K562 (cell line): ENCODE measurements around the gene FGFRL1. TPM values are rescaled to one million over a fixed set of nuclear protein-coding genes. Genes with fewer than 3 reads are reported as not detected.

Experiments
- CBX1 ChIP-seq: sonication (generic); IDR thresholded peaks from 2 replicates; pipeline ENCODE4 v1.6.1; 2016; ENCODE audit warnings: antibody characterized with exemption, low read depth, mild to moderate bottlenecking
- CREB1 ChIP-seq, 2 experiments: sonication (generic) in 1 of 2; formaldehyde crosslinking in 1 of 2; IDR thresholded peaks; 2 replicates each; pipeline versions ENCODE4 v1.6.1 to v1.8.0; 2012 to 2022; ENCODE audit warnings: inconsistent platforms in 1 of 2, mild to moderate bottlenecking in 1 of 2, missing genetic modification reagents in 1 of 2, moderate library complexity in 1 of 2
- HDAC1 ChIP-seq, 2 experiments: fragments of 450-650 bp; IDR thresholded peaks; 2 replicates each; pipeline ENCODE4 v1.6.1; 2016 to 2017; ENCODE audit warnings: inconsistent platforms in 1 of 2, mild to moderate bottlenecking in 1 of 2, moderate library complexity in 1 of 2
- JUND ChIP-seq, 2 experiments: IDR thresholded peaks; 2 replicates in 1 of 2; 3 replicates in 1 of 2; pipeline ENCODE4 v1.6.1; 2011; ENCODE audit warnings: borderline replicate concordance in 2 of 2, low read depth in 2 of 2, low read length in 2 of 2, improper control_type of control experiment in 1 of 2, missing biosample characterization in 1 of 2, missing genetic modification characterization in 1 of 2, missing genetic modification reagents in 1 of 2
- RBFOX2 ChIP-seq: fragments of 200-400 bp; formaldehyde crosslinking; IDR thresholded peaks from 2 replicates; pipeline ENCODE4 v1.6.1; 2017; ENCODE audit warnings: low read depth, mild to moderate bottlenecking, low read length, moderate library complexity
- SAFB2 ChIP-seq: fragments of 200-400 bp; formaldehyde crosslinking; IDR thresholded peaks from 2 replicates; pipeline ENCODE4 v1.6.1; 2018; ENCODE audit warnings: borderline replicate concordance, low read length, low read depth, moderate library complexity; ENCODE audit not compliant: severe bottlenecking
- TEAD4 ChIP-seq, 2 experiments: sonication (generic) in 1 of 2; formaldehyde crosslinking in 1 of 2; IDR thresholded peaks; 2 replicates each; pipeline versions ENCODE4 v1.6.1 to v1.8.0; 2012 to 2022; ENCODE audit warnings: borderline replicate concordance in 1 of 2, inconsistent platforms in 1 of 2, low read length in 1 of 2, mild to moderate bottlenecking in 1 of 2, missing genetic modification reagents in 1 of 2
- ZC3H8 ChIP-seq: fragments of 450-650 bp; IDR thresholded peaks from 2 replicates; pipeline ENCODE4 v1.6.1; 2017
- ZNF76 ChIP-seq: fragments of 250-450 bp; sonication (Bioruptor Pico); IDR thresholded peaks from 2 replicates; pipeline ENCODE4 v1.4.0; 2020; ENCODE audit warnings: mild to moderate bottlenecking, moderate library complexity, borderline replicate concordance
- polyA plus RNA-seq, 8 experiments: library from polyadenylated mRNA; depleted of rRNA in 4 of 8; stranded (reverse) in 5 of 8; unstranded in 3 of 8; fragments of >200 nt; fragmentation: Nextera tagmentation in 2 of 8; fragmentation: Illumina TruSeq in 1 of 8; extraction: Ambion mirVana in 2 of 8; extraction: Trizol in 1 of 8; gene quantifications; 2 replicates each; pipeline versions ENCODE4 v1.2.1 to v1.2.3, GENCODE V29; 2011 to 2014; ENCODE audit warnings: inconsistent platforms in 1 of 8, missing spikeins in 1 of 8
- total RNA-seq, 7 experiments: library from RNA; depleted of rRNA in 6 of 7; stranded (reverse); fragments of >200 nt in 6 of 7; fragmentation: Illumina TruSeq in 2 of 7; extraction: Trizol in 2 of 7; gene quantifications; 2 replicates each; pipeline versions ENCODE4 v1.2.1 to v1.2.3, GENCODE V29; 2011 to 2021; ENCODE audit warnings: low replicate concordance in 1 of 7
- TF ChIP-seq, protein P1 (sequence below): sonication (generic); formaldehyde crosslinking; IDR thresholded peaks from 2 replicates; pipeline ENCODE4 v1.8.1; 2023; ENCODE audit warnings: mild to moderate bottlenecking, missing genetic modification reagents
- TF ChIP-seq, protein P2 (sequence below), 2 experiments: fragments of 450-650 bp in 1 of 2; sonication (generic) in 1 of 2; formaldehyde crosslinking in 1 of 2; IDR thresholded peaks in 1 of 2; conservative IDR thresholded peaks in 1 of 2; 2 replicates each; pipeline versions ENCODE4 v1.6.1 to v1.8.1; 2016 to 2023; ENCODE audit warnings: mild to moderate bottlenecking in 2 of 2, moderate library complexity in 2 of 2, inconsistent platforms in 1 of 2, missing genetic modification reagents in 1 of 2
- TF ChIP-seq, protein P3 (sequence below): fragments of 450-650 bp; IDR thresholded peaks from 2 replicates; pipeline ENCODE4 v1.6.1; 2017; ENCODE audit warnings: mild to moderate bottlenecking, moderate library complexity
- TF ChIP-seq, protein P4 (sequence below), 2 experiments: IDR thresholded peaks; 2 replicates each; pipeline ENCODE4 v1.6.1; 2012; ENCODE audit warnings: improper control_type of control experiment in 2 of 2, low read depth in 2 of 2, low read length in 2 of 2, borderline replicate concordance in 1 of 2
- TF ChIP-seq, protein P5 (sequence below): fragments of 250-450 bp; sonication (Bioruptor Pico); IDR thresholded peaks from 2 replicates; pipeline ENCODE4 v1.9.0; 2021; ENCODE audit warnings: mild to moderate bottlenecking
- TF ChIP-seq, protein P6 (sequence below): fragments of 250-450 bp; sonication (Bioruptor Pico); IDR thresholded peaks from 2 replicates; pipeline ENCODE4 v1.8.0; 2022; ENCODE audit warnings: moderate library complexity, mild to moderate bottlenecking, inconsistent platforms

Gene FGFRL1
- total and polyA plus RNA-seq, 9 of the 15 experiments (the other 6 are each of a cell fraction or from before 2014, with no cell fraction given) = 0.34 to 49.9 (median 14.6) TPM

DNA sequence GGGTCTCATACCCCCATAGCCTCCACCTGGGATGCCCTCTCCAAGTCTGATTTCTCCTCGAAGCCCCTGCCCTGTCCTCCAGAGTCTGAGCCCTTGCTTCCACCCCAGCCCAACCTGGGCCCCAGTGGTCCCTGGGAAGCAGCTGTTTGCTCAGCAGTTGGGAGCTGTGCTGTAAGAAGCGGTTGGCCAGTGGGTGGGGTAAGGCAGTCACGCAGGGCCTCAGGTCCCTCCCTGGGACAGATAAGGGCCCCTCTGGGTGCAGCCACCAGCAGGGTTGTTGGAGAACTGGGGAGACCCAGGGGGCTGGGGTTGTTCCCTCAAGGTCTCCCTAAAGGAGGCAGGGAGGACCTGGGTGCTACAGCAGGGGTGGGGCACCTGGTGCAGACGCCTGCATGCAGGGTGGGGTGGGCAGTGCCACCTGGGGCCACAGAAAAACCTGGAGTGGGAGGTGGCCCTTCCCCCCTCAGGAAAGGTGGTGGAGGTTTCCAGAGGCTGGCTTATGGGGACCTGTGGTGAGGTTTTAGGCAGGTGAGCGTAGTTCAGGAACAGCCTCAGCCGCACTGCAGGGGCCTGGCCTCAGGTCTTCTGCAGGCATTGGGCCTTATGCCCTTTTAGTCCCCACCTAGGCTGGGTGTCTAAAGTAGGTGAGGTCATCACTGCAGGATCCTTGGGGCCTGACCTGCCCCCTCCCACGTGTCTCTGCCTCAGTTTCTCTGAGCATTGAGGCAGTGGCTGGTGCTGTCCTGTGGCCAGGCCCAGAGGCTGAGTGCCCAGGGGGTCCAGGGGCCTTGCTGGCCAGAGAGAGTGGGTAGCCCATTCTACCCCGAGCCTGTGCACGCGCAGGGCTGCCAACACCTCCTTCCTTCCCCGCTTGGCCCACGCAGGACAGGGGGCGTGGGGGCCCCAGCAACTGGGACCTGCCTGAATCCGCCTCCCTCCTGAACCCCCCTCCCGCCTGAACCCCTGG is 15.1 kb upstream of the FGFRL1 start (continued):
- TF ChIP-seq, protein P1, sequence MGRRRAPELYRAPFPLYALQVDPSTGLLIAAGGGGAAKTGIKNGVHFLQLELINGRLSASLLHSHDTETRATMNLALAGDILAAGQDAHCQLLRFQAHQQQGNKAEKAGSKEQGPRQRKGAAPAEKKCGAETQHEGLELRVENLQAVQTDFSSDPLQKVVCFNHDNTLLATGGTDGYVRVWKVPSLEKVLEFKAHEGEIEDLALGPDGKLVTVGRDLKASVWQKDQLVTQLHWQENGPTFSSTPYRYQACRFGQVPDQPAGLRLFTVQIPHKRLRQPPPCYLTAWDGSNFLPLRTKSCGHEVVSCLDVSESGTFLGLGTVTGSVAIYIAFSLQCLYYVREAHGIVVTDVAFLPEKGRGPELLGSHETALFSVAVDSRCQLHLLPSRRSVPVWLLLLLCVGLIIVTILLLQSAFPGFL (CRISPR knock-in tag) = 0 out of 2 replicates have a peak, but pooled peaks have one; percentile 48
- TF ChIP-seq TEAD4 (IDR thresholded peaks at IDR 0.05; ENCODE audit: low read length) (0 out of 2 replicates have a peak, but pooled peaks have one; percentile 3), TEAD4 (CRISPR knock-in tag; IDR thresholded peaks at IDR 0.05; ENCODE audit: borderline replicate concordance) (no peak), JUND (IDR thresholded peaks at IDR 0.05; ENCODE audit: borderline replicate concordance, low read depth, low read length) (peak; percentile 61), JUND (tag; IDR thresholded peaks at IDR 0.05; ENCODE audit: borderline replicate concordance, low read depth, low read length) (peak; percentile 35; the same call in 2 of the 3 replicates), ZC3H8 (no peak), HDAC1 (IDR thresholded peaks at IDR 0.05) (peak in 1 of 2 experiments; percentile 20; a peak in 1 of 4 replicates), ZNF76 (CRISPR knock-in tag) (no peak), SAFB2 (no peak), CREB1 (IDR thresholded peaks at IDR 0.05) (no peak), CREB1 (CRISPR knock-in tag; IDR thresholded peaks at IDR 0.05) (peak; percentile 55; the same call in 1 of the 2 replicates), CBX1 (peak; percentile 43), RBFOX2 (peak; percentile 58)
- TF ChIP-seq, protein P2, sequence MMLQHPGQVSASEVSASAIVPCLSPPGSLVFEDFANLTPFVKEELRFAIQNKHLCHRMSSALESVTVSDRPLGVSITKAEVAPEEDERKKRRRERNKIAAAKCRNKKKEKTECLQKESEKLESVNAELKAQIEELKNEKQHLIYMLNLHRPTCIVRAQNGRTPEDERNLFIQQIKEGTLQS (IDR thresholded peaks at IDR 0.05) = peak; percentile 80
- TF ChIP-seq, protein P2 (CRISPR knock-in tag; conservative IDR thresholded peaks at IDR 0.05) = no peak
- TF ChIP-seq, protein P3, sequence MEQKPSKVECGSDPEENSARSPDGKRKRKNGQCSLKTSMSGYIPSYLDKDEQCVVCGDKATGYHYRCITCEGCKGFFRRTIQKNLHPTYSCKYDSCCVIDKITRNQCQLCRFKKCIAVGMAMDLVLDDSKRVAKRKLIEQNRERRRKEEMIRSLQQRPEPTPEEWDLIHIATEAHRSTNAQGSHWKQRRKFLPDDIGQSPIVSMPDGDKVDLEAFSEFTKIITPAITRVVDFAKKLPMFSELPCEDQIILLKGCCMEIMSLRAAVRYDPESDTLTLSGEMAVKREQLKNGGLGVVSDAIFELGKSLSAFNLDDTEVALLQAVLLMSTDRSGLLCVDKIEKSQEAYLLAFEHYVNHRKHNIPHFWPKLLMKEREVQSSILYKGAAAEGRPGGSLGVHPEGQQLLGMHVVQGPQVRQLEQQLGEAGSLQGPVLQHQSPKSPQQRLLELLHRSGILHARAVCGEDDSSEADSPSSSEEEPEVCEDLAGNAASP = no peak
- TF ChIP-seq, protein P4, sequence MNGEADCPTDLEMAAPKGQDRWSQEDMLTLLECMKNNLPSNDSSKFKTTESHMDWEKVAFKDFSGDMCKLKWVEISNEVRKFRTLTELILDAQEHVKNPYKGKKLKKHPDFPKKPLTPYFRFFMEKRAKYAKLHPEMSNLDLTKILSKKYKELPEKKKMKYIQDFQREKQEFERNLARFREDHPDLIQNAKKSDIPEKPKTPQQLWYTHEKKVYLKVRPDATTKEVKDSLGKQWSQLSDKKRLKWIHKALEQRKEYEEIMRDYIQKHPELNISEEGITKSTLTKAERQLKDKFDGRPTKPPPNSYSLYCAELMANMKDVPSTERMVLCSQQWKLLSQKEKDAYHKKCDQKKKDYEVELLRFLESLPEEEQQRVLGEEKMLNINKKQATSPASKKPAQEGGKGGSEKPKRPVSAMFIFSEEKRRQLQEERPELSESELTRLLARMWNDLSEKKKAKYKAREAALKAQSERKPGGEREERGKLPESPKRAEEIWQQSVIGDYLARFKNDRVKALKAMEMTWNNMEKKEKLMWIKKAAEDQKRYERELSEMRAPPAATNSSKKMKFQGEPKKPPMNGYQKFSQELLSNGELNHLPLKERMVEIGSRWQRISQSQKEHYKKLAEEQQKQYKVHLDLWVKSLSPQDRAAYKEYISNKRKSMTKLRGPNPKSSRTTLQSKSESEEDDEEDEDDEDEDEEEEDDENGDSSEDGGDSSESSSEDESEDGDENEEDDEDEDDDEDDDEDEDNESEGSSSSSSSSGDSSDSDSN (IDR thresholded peaks at IDR 0.05; ENCODE audit: borderline replicate concordance in 1 of 2, low read depth in 2 of 2, low read length in 2 of 2) = peak in 1 of 2 experiments; percentile 78; a peak in 1 of 4 replicates
- TF ChIP-seq, protein P5, sequence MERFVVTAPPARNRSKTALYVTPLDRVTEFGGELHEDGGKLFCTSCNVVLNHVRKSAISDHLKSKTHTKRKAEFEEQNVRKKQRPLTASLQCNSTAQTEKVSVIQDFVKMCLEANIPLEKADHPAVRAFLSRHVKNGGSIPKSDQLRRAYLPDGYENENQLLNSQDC (CRISPR knock-in tag) = 0 out of 2 replicates have a peak, but pooled peaks have one; percentile 11
- TF ChIP-seq, protein P6, sequence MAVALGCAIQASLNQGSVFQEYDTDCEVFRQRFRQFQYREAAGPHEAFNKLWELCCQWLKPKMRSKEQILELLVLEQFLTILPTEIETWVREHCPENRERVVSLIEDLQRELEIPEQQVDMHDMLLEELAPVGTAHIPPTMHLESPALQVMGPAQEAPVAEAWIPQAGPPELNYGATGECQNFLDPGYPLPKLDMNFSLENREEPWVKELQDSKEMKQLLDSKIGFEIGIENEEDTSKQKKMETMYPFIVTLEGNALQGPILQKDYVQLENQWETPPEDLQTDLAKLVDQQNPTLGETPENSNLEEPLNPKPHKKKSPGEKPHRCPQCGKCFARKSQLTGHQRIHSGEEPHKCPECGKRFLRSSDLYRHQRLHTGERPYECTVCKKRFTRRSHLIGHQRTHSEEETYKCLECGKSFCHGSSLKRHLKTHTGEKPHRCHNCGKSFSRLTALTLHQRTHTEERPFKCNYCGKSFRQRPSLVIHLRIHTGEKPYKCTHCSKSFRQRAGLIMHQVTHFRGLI (CRISPR knock-in tag) = no peak
